K562 (cell line): ENCODE results near the gene ZKSCAN4. TPM values are rescaled to one million over a fixed set of nuclear protein-coding genes. Genes with fewer than 3 reads are reported as not detected.

Experiments used
- BCOR ChIP-seq: fragments of 450-650 bp; IDR thresholded peaks from 2 replicates; pipeline ENCODE4 v1.6.1; 2016
- CBX3 ChIP-seq, 2 experiments: IDR thresholded peaks; 1 replicate in 1 of 2; 2 replicates in 1 of 2; pipeline ENCODE4 v1.6.1; 2012; ENCODE audit warnings: inconsistent platforms in 2 of 2, low read length in 2 of 2, borderline replicate concordance in 1 of 2, control low read depth in 1 of 2
- DPF2 ChIP-seq: fragments of 450-650 bp; IDR thresholded peaks from 2 replicates; pipeline ENCODE4 v1.6.1; 2016
- E2F3 ChIP-seq: fragments of 250-450 bp; sonication (Bioruptor Pico); IDR thresholded peaks from 2 replicates; pipeline ENCODE4 v1.4.0; 2020; ENCODE audit warnings: mild to moderate bottlenecking
- FOXO4 ChIP-seq: fragments of 450-650 bp; formaldehyde crosslinking; IDR thresholded peaks from 2 replicates; pipeline ENCODE4 v1.4.0; 2020; ENCODE audit warnings: mild to moderate bottlenecking, moderate library complexity
- MLX ChIP-seq, 2 experiments: fragments of 450-650 bp in 1 of 2; sonication (generic) in 1 of 2; formaldehyde crosslinking; conservative IDR thresholded peaks; 2 replicates each; pipeline versions ENCODE4 v1.4.0 to v1.8.1; 2020 to 2022; ENCODE audit warnings: mild to moderate bottlenecking in 1 of 2, missing genetic modification reagents in 1 of 2
- NFRKB ChIP-seq: fragments of 450-650 bp; IDR thresholded peaks from 2 replicates; pipeline ENCODE4 v1.6.1; 2016; ENCODE audit warnings: low read depth
- NONO ChIP-seq, 2 experiments: fragments of 200-400 bp in 1 of 2; fragments of 450-650 bp in 1 of 2; formaldehyde crosslinking in 1 of 2; IDR thresholded peaks; 2 replicates each; pipeline ENCODE4 v1.6.1; 2017; ENCODE audit warnings: low read depth in 2 of 2, mild to moderate bottlenecking in 2 of 2, moderate library complexity in 2 of 2, low read length in 1 of 2
- NRF1 ChIP-seq, 2 experiments: fragments of 450-650 bp; IDR thresholded peaks in 1 of 2; conservative IDR thresholded peaks in 1 of 2; 2 replicates each; pipeline ENCODE4 v1.6.1; 2014; ENCODE audit warnings: mild to moderate bottlenecking in 2 of 2
- OTX1 ChIP-seq: fragments of 450-650 bp; formaldehyde crosslinking; IDR thresholded peaks from 2 replicates; pipeline ENCODE4 v1.4.0; 2022; ENCODE audit warnings: mild to moderate bottlenecking
- POLR2G ChIP-seq: fragments of 200-400 bp; formaldehyde crosslinking; IDR thresholded peaks from 2 replicates; pipeline ENCODE4 v1.6.1; 2017; ENCODE audit warnings: low read depth, mild to moderate bottlenecking, antibody characterized with exemption, low read length, moderate library complexity
- POU5F1 ChIP-seq: fragments of 150-350 bp; IDR thresholded peaks from 2 replicates; pipeline ENCODE4 v1.6.1; 2014; ENCODE audit warnings: borderline replicate concordance, low read length, low read depth, mild to moderate bottlenecking; ENCODE audit not compliant: partially characterized antibody
- SIN3A ChIP-seq, 2 experiments: fragments of 150-350 bp in 1 of 2; IDR thresholded peaks; 2 replicates each; pipeline ENCODE4 v1.6.1; 2011 to 2016; ENCODE audit warnings: borderline replicate concordance in 2 of 2, low read depth in 2 of 2, low read length in 2 of 2, mild to moderate bottlenecking in 2 of 2, moderate library complexity in 2 of 2; ENCODE audit not compliant: control insufficient read depth in 1 of 2
- SIN3B ChIP-seq: fragments of 450-650 bp; IDR thresholded peaks from 2 replicates; pipeline ENCODE4 v1.6.1; 2017; ENCODE audit warnings: low read depth, mild to moderate bottlenecking, moderate library complexity
- SP1 ChIP-seq: sonication (generic); formaldehyde crosslinking; IDR thresholded peaks from 2 replicates; pipeline ENCODE4 v1.8.1; 2022; ENCODE audit warnings: mild to moderate bottlenecking, missing genetic modification reagents
- SP2 ChIP-seq: IDR thresholded peaks from 2 replicates; pipeline ENCODE4 v1.6.1; 2011; ENCODE audit warnings: mild to moderate bottlenecking, low read depth, low read length, moderate library complexity; ENCODE audit not compliant: poor library complexity, severe bottlenecking; ENCODE audit errors: extremely low read depth
- SRF ChIP-seq, 2 experiments: fragments of 250-450, 450-650 bp in 1 of 2; sonication (Bioruptor Pico) in 1 of 2; sonication (generic) in 1 of 2; formaldehyde crosslinking; IDR thresholded peaks; 2 replicates each; pipeline versions ENCODE4 v1.5.0 to v1.5.1; 2020 to 2022; ENCODE audit warnings: mild to moderate bottlenecking in 1 of 2, missing genetic modification reagents in 1 of 2
- TEAD2 ChIP-seq: fragments of 450-650 bp; IDR thresholded peaks from 2 replicates; pipeline ENCODE4 v1.6.1; 2016; ENCODE audit warnings: missing genetic modification characterization, control low read depth, missing compliant biosample characterization
- THRAP3 ChIP-seq: fragments of 450-650 bp; IDR thresholded peaks from 2 replicates; pipeline ENCODE4 v1.6.1; 2016; ENCODE audit warnings: mild to moderate bottlenecking, inconsistent platforms, borderline replicate concordance
- ZBTB2 ChIP-seq: fragments of 450-650 bp; IDR thresholded peaks from 2 replicates; pipeline ENCODE4 v1.6.1; 2016; ENCODE audit warnings: antibody characterized with exemption
- ZNF165 ChIP-seq: fragments of 250-450 bp; sonication (Bioruptor Pico); IDR thresholded peaks from 2 replicates; pipeline ENCODE4 v1.4.0; 2020; ENCODE audit warnings: borderline replicate concordance
- ZNF445 ChIP-seq: fragments of 250-450 bp; sonication (Bioruptor Pico); IDR thresholded peaks from 2 replicates; pipeline ENCODE4 v1.4.0; 2020; ENCODE audit warnings: low read depth, mild to moderate bottlenecking, moderate library complexity
- ZNF778 ChIP-seq: fragments of 450-650 bp; formaldehyde crosslinking; IDR thresholded peaks from 2 replicates; pipeline ENCODE4 v1.4.0; 2020; ENCODE audit warnings: mild to moderate bottlenecking, moderate library complexity
- polyA plus RNA-seq, 8 experiments: library from polyadenylated mRNA; depleted of rRNA in 4 of 8; stranded (reverse) in 5 of 8; unstranded in 3 of 8; fragments of >200 nt; fragmentation: Nextera tagmentation in 2 of 8; fragmentation: Illumina TruSeq in 1 of 8; extraction: Ambion mirVana in 2 of 8; extraction: Trizol in 1 of 8; gene quantifications; 2 replicates each; pipeline versions ENCODE4 v1.2.1 to v1.2.3, GENCODE V29; 2011 to 2014; ENCODE audit warnings: inconsistent platforms in 1 of 8, missing spikeins in 1 of 8
- total RNA-seq, 7 experiments: library from RNA; depleted of rRNA in 6 of 7; stranded (reverse); fragments of >200 nt in 6 of 7; fragmentation: Illumina TruSeq in 2 of 7; extraction: Trizol in 2 of 7; gene quantifications; 2 replicates each; pipeline versions ENCODE4 v1.2.1 to v1.2.3, GENCODE V29; 2011 to 2021; ENCODE audit warnings: low replicate concordance in 1 of 7

ZKSCAN4 gene
- total and polyA plus RNA-seq, 9 of the 15 experiments (the other 6 are each of a cell fraction or from before 2014, with no cell fraction given): 1.2 to 5.3 (median 4.7) TPM

- peak; percentile 85; the same call in 1 of the 2 replicates for TF ChIP-seq FOXO4 (CRISPR knock-in tag)
- TF ChIP-seq ZNF445 (CRISPR knock-in tag): peak; percentile 83
- no peak for TF ChIP-seq POU5F1
- TF ChIP-seq TEAD2 (tag): no peak
- peak in 1 of 2 experiments; percentile 90; a peak in 2 of 4 replicates for TF ChIP-seq MLX (CRISPR knock-in tag; conservative IDR thresholded peaks at IDR 0.05)
- TF ChIP-seq NONO (IDR thresholded peaks at IDR 0.05; ENCODE audit: low read depth in 2 of 2, low read length in 1 of 2): peak in 1 of 2 experiments; percentile 69; a peak in 1 of 4 replicates
- no peak for TF ChIP-seq ZNF778 (CRISPR knock-in tag)
- TF ChIP-seq SP2: no peak
- peak; percentile 57 for TF ChIP-seq DPF2
- TF ChIP-seq SRF (CRISPR knock-in tag; IDR thresholded peaks at IDR 0.05): peak in 1 of 2 experiments; percentile 69; a peak in 2 of 4 replicates
- no peak for TF ChIP-seq SIN3B
- no peak for TF ChIP-seq NFRKB
- 0 out of 2 replicates have a peak, but pooled peaks have one; percentile 14 for TF ChIP-seq THRAP3
- peak; percentile 65 to 75; a peak in 2 of 4 replicates for TF ChIP-seq SIN3A (IDR thresholded peaks at IDR 0.05; ENCODE audit: borderline replicate concordance in 2 of 2, control insufficient read depth in 1 of 2, low read depth in 2 of 2, low read length in 2 of 2)
- TF ChIP-seq CBX3 (IDR thresholded peaks at IDR 0.05; ENCODE audit: borderline replicate concordance in 1 of 2, low read length in 2 of 2): peak in 1 of 2 experiments; percentile 64; a peak in 2 of 3 replicates
- no peak for TF ChIP-seq E2F3
- no peak for TF ChIP-seq BCOR
- no peak for TF ChIP-seq ZBTB2
- TF ChIP-seq NRF1 (conservative IDR thresholded peaks at IDR 0.05 in 1 of 2, IDR thresholded peaks at IDR 0.05 in 1 of 2): 0 out of 4 replicates have a peak, but pooled peaks of 1 of the 2 experiments have one; percentile 33
- peak; percentile 67 for TF ChIP-seq POLR2G
- 0 out of 2 replicates have a peak, but pooled peaks have one; percentile 53 for TF ChIP-seq OTX1 (CRISPR knock-in tag)
- TF ChIP-seq SP1 (CRISPR knock-in tag): 0 out of 2 replicates have a peak, but pooled peaks have one; percentile 44
- TF ChIP-seq ZNF165: no peak
These were observed 31.6 kb downstream of the ZKSCAN4 start (continued) for GRCh38 chr6:28220257-28221133.
